ENCODE results near the gene CTF1.
"Not testable (repeated sequence)": the region's sequence is repeated elsewhere in the genome, so short reads cannot be mapped to it uniquely, and the experiment has no call there.

The CTF1 gene, protein sequence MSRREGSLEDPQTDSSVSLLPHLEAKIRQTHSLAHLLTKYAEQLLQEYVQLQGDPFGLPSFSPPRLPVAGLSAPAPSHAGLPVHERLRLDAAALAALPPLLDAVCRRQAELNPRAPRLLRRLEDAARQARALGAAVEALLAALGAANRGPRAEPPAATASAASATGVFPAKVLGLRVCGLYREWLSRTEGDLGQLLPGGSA

DNA sequence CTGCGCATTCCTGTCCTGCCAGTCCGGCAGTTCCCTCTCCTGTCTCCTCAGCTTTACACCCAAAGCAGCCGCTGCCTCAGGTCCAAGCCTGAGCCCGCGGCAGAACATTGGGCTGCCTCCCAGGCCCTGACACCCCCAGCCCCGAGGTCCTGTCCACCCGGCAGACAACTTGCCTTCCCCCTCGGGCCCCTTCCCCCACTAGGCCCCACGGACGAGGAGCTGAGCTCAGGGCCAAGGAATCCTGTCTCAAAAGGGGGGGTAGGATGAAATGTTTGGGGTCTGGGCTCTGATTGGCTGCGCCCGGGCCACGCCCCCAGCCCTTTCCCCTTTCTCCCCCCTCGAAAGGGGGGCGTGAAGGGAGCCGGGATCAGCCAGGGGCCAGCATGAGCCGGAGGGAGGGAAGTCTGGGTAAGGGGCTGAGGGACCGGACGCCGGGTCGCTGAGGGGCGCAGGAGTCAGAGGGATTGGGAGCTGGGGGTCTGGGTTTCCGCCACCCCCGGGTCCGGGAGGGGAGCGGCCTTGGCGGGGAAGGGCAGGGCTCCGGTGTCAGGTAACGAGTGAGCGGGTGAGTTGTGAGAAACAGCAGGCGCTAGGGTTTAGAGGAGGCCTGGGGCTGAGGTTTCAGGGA, at the start of gene CTF1:
TSS of gene CTF1 (plus strand) at position 354 of the 628 bp plus-strand sequence. CDS start at position 384, 30 bp downstream.
- no peak for DNase-seq

DNA sequence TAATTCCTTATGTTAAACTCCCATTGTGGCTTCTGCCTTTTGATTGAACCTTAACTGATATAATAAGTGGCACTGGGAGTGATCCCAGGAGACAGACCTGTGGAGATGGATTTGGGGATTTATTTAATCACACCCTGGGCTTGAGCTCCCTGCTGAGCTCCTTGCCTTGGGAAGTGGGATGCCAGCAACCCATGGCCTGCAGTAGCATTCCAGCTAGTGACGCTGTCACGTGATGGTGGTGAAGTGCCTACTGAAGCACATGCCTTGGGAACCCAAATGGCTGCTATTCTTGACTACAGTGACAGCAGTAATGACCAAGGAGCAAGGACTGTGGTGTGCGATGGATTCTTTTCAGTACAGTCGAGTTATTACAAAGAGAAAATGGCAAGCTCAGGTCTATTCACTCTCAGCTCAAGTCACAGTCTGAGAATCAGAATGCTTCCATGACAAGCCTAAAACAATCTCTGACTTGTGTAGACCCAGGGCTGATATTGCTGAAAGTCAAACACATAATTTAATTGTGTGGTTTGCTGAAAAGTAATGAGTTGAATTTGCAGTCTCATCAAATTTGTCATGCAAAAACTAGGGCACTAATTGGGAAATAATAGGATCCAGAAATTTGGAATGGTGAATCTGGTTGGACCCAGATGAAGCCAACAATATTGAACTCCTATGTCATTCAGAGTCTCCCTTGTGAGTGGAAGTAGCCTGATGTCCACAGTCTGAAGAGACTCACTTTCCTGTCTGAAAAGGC, 49.6 kb upstream of the CTF1 start:
- DNase-seq, result no peak

DNA sequence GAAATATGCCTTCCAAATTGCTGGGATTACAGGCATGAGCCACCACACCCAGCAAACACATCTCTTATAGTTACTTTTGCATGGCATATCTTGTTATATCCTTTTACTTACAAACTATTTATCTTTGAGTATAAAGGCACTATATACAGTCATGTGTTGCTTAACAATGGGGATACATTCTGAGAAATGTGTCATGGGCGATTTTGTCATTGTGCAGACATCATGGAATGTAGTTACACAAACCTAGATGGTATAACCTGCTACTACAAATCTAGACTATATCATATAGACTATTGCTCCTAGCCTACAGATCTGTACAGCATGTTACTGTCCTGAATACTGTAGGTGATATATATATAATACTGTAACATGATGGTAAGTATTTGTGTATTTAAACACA, 46.2 kb upstream of the CTF1 start:
- no peak for DNase-seq

DNA sequence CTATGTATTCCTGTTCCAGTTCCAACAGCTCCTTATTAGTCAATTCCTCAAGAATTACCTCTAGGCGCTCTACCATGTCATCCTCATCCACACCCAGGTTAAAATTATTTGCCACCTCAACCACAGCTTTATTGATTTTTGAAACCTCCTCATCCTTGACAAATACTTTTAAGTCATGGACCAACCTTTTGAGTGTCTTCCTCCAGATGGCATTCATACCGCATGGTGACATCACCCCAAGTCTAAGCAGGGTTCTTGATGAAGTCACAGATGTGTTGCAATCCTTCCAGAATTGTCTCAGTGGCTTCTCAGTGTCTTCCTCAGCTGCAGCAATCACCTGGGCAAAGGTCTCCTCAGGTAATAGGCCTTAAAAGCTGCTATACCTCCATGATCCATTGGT, 42.7 kb upstream of the CTF1 start:
- DNase-seq, result no peak

DNA sequence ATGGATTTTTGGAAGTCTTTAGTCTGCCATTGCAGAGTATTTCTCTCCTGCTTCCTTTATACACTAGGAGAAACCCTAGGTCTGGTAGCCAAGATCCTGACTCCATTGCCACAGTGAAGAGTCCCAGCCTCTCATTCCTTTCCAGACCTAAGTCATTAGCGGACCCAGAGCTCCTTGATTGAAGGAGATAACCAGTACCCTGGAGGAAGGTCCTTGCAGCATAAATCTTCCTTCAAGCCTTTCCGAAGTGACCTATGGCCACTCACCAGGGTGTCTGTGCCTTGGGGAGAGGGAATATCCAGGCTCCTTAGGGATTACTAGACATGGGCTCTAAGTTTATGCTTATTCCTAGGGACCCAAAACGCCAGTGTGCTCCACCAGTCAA, 38.3 kb upstream of the CTF1 start:
- no peak for DNase-seq

DNA sequence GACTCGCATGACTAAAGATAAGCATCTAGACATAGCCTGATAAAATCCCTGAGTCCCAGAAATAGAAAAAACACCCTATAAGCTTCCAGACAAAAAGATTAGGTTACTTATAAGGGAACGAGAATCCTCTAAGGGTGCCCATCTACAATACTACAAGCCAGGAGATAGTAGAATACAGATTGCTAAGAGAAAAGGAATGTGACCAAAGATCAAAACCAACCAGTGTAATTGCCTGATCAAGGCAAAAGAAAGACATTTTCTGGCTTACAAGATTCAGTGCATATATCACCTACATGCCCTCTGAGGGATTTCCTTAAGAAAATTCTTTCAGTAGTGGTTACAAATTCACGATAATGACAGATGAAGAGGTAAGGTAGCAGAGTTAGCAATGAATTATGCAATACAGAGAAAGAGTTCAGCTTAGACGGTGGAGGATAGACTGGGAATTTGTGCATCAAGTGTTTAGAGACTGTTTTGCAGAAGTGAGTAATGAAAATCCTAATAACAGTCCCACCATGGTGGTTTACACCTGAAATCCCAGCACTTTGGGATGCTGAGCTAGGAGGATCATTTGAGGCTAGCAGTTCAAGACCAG, 37.5 kb upstream of the CTF1 start:
- DNase-seq, result no peak

DNA sequence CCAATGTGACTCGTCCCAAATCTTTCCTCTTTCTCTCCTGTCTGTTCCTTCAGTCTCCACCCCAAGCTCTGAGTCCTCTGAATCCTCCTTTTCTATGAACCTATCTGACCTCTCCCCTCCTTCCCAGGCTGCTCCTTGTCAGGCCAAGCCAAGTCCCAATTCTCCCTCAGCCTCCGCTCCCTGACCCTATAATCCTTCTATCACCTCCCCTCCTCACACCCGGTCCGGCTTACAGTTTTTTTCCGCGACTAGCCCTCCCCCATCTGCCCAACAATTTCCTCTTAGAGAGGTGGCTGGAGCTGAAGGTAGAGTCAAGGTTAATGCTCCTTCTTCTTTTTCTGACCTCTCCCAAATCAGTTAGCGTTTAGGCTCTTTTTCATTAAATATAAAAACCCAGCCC, 35.7 kb upstream of the CTF1 start:
- not testable (repeated sequence) for DNase-seq

DNA sequence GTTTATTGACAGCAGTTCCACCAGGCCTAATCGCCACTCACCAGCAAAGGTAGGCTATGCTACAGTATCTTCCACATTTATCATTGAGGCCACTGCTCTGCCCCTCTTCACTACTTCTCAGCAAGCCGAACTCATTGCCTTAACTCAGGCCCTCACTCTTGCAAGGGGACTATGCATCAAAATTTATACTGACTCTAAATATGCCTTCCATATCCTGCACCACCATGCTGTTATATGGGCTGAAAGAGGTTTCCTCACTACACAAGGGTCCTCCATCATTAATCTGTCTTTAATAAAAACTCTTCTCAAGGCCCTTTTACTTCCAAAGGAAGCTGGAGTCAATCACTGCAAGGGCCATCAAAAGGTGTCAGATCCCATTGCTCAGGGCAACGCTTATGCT, 33.2 kb upstream of the CTF1 start:
- not testable (repeated sequence) for DNase-seq

DNA sequence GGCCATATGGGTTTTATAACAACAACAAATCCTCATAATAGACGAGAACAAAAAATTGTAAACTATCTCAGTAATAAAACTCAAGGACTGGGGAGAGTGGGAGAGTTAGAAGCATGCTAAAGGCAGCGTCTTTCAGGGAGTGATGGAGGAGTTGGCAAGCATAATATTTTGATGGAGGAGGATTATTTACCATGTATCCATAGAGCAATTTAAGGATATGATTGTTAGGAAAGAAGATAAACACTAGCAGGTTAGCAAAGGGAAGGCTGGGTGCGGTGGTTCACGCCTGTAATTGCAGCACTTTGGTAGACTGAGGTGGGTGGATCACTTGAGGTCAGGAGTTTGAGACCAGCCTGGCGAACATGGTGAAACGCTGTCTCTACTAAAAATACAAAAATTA, 30.4 kb upstream of the CTF1 start:
- DNase-seq, result no peak

DNA sequence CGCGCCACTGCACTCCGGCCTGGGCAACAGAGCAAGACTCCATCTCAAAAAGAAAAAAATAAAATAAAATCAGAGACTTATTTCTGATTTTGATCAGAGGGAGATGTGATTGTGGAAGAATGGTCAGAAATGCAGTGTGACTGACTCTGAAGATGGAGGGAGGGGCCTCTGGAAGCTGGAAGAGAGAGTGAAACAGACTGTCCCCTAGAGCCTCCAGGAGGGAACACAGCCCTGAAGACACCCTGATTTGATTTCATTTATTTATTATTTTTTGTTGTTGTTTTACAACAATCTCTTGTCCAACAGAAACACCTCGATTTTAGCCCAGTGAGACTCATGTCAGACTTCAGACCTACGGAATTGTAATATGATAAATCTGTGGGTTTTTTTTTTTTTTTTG, 28.7 kb upstream of the CTF1 start:
- no peak for DNase-seq

DNA sequence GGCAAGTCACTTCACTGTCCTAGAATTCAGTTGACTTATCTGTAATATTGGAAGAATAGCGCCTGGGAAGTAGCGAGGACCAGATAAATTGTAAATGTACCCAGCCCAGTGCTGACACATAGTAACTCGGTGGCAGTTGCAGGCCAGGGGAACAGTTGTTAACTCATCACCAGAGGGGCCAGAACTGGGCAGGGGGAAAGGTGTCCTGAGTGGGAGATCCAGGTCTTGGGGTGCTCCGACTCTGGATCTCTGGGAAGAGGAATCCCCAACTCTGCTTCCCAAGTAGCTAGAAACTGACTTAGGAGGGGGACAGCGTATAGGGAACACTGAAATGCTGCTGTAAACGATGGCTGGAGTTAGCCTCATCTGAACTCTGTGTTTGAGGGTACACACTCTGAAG, 25.5 kb upstream of the CTF1 start:
- no peak for DNase-seq

DNA sequence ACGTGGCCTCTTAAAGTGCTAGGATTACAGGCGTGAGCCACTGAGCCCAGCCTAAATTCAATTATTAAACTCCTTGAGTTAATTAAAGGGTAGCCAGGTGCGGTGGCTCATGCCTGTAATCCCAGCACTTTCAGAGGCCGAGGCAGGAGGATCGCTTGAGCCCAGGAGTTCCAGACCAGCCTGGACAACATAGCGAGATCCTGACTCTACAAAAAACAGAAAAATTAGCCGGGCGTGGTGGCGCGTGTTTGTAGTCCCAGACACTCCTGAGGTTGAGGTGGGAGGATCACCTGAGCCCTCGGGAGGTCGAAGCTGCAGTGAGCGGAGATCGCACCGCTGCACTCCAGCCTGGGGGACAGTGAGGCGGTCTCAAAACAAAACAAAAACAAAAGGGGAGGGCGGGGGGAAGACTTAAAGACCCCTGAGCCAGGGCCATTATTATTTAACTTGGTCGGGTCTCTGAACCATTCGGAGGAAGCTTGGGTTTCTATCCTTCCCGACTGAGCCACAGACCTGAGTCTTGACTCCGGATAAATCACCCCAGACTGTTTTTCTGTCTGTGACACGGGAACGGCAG, 22.1 kb upstream of the CTF1 start:
- DNase-seq, result no peak

DNA sequence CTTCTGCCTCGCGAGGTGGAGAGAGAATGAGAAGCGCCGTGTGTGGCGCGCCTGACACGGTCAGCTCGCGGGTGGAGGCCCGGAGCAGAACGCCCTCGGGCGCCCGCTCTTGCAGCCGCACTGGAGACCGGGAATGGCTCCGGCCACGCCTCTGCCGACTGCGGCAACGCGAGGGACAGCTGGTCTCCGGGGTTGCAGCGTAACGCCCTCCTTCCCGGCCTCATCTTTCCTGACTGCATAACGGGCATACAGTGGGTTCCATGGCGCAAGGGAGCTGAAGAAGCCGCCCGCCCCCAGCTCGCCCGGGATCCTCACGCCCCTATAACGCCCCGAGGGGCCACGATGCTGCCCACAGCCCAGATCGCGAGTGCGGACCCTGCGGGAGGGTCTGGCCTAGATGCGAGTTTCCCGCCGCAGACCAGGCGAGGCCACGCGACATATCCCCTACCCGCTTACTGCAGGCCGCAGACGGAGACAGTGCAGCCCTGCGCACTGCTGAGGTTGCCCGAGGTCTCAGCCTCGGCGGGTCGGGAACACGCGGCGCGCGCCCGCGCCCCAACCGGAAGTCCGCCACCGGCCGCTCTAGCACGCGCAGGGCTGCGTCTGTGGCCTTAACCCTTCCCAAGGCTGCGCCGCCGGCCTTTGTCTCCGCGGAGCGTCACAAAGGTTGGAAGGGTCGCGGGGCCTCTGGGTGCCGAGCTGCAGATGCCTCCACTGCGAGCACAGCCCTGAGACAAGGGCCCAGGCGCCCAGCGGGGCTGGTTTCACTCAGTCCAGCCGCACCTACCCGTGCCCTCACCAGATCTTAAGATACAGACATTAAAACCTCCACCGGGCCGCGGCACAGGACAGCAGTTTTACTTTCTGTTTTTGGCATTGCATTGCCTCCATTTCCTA, 21.3 kb upstream of the CTF1 start:
- DNase-seq, result peak; percentile 91

DNA sequence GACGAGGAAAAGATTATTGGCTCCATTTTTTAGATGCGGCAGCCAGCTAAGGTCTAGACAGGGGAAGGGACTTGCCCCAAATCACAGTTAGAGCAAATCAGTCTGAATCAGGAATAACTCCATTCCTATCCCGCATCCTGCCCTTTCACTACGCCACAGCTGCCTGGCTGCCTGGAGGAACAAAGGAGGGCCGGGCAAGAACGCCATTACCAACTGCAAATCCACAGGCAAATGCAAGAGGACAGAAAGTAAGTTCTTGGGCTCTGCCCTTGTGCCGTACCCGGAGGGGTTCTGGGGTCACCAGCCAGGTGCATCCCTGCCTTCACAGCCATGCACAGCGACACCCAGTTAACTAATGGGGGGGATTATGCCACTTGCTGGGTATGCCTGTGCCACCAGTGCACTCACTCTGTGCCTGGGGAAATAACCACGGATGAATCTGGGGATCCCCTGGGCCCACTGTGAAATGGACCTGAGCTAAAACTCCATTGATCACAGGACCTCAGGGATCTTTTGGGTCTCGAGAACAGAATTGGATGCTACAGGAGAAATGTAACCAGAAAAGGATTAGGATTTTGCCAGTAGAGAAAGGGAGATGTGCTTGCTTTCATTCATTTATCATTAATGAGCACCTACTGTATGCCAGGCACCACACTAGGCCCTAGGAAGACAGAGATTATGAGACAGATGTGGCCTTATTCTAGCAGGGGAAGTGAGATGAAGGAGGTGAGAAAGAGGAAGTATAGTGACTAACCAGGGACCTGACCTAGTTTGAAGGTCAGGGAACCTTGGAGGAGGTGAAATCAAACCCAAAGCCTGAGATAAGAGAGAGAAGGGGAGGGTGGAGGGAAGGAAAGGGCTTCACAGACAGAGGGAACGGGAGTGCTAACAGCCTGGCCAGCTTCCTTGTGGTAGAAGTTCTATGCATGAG, 20.3 kb upstream of the CTF1 start:
- DNase-seq, result no peak

DNA sequence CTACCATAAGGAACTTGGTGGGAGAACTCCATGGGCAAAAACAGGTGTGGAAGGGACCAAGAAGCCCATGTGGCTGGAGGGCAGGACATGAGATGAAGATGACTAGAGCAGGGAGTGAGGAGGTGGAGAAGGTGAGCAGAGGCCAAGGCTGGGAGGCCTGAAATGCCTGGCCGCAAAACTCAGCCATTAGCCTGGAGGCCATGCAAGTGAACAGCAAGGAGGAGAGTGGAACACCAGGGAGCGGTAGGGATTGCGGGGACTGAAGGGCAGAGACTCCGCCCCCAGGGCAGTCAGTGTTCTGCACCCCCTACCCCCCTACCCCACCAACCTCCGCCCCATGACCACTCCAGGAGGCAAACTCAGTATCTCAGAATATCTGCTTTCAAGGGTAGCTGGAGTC, 19.5 kb upstream of the CTF1 start:
- DNase-seq, result no peak

DNA sequence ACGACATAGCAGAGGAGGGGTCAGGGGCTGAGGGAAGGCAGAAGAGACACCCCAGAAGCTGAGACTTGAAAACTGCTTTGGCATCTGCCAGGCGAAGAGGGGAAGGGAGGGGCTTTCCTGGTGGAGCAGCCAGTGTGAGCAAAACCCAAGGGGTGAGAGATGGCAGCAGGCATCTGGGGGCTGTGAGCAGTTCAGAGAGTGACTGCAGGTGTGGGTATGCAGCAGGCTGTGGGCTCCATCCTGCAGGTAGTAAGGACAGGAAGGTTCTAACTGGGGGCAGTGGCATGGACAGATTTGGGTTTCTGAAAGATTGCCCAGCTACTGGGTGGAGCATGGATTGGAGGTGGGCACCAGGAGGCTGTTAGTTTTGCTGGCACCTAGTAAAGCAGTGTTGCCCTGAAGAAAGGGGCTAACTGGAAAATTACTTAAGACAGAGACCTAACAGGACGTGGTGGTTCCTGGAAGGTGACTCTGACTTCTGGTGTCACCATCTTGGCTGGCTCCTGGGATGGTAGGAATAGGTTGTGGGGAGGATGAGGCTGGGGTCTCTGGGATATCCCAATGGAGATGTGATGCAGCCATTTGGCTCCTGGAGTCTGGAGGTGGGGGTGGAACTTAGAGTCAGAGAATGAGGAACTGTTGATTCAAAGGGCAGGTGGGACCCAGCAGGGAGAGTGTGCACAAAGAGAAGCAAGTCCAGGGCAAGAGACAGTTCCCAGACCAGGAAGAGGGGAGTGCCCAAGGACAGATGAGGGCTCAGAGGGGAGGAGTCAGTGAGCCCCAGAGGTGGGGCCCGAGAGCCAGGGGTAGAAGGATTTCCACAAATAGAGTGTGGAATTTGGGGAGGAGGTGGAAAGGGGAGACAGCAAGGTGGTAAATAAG, 13.7 kb upstream of the CTF1 start:
- DNase-seq, result no peak

DNA sequence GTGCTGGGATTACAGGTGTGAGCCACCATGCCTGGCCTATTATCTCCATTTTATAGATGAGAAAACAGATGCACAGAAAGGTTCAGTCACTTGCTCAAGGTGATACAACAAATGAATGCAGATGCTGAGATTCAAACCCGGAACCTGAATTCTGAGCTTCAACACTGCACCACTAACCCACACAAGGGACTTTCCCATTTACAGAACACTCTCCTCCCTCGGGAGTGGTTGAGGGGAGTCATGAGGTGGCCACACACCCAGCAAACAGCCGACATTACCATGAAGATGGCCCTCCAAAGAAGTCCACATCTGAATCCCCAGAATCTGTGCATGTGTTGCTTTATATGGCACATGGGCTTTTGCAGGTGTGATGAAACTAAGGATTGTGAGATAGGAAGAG, 11.7 kb upstream of the CTF1 start:
- no peak for DNase-seq

DNA sequence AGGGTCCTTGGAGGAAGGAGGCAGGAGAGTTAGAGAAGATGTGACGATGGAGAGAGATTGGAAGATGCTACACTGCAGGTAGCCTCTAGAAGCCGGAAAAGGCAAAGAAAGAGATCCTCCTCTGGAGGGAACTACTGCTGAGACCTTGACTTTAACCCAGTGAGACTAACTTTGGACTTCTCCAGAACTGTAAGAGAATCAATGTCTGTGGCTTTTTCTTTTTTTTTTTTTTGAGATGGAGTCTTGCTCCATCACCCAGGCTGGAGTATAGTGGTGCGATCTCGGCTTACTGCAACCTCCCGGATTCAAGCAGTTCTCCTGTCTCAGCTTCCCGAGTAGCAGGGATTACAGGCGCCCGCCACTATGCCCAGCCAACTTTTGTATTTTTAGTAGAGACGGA, 11.2 kb upstream of the CTF1 start:
- no peak for DNase-seq

DNA sequence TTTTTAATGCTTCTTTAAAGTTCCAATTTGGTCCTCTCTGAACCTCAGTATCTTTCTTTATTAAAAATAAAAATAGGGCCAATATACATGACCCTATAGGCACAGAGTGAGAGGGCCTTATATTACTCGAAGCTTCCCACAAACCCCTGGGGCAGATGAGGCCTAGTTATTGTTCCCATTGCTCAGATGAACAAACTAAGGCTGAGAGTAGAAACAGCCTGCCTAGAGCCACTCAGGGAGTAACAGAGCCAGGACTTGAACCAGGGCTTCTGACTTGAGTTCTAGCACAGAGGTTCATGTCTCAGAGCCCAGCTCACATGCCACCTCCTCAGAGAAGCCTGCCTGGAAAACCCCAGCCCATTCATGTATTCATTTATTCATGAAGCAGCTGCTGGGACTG, 10.3 kb upstream of the CTF1 start:
- no peak for DNase-seq

DNA sequence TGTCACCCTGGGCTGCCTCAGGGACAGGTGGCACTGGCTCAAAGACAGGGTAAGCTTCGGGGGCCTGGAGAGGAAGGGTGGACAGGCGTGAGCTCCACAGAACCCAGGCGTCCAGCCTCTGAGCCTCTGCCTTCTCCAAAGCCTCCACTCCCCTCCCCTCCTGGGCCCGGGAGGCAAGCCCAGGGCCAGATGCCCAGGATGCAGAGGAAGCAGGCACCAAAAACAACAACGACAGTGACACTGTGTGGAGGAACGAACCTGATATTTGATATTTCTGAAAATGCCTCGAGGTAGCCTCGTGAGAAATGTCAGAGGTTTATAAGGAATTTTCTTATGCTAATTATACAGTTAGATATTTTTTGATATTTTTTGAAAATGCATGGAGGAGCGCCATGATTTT, 8.5 kb upstream of the CTF1 start:
- DNase-seq, result no peak
